Measurements from ENCODE around the gene FUT1. TPM values are rescaled to one million over a fixed set of nuclear protein-coding genes. Genes with fewer than 3 reads are reported as not detected.

FUT1 gene
- total and polyA plus RNA-seq, 2 donors (not counting 3 experiments of a cell fraction or from before 2014, with no cell fraction given) = 1.9 to 4.8 TPM

DNA sequence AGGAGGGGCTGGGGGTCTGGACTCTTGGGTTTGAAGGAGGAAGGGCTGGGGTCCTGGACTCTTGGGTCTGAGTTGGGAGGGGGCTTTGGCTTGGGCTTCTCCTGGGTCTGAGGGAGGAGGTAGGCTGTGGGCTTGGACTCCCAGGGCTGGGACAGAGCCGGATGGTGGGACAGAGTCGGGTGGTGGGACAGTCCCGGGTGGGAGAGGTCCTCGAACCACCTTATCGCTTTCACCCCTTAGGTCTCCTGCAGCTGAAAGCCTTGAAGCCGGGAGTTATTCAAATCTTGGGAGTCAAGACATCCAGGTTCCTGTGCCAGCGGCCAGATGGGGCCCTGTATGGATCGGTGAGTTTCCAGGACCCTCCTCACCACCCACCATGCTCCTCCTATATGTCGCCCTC lies 4.2 kb upstream of the FUT1 start:
- BruUV-seq (replicated peaks) = no TSS peak
- dilution Hi-C loops (cut with MboI; ENCODE audit: extremely low pct_ligation_motif_present, low sequenced_read_pairs) (no loop called here), intact Hi-C loops (cut with micrococcal nuclease) (no loop called here)
- Histone ChIP-seq H4K20me1 (replicated peaks; ENCODE audit: control insufficient read depth, extremely low read depth, insufficient read depth, low read length) (no peaks in the 10 kb centered on the region), H3K4me1 (ENCODE audit: control insufficient read depth, extremely low read depth, insufficient read depth, low read length) (peaks cover 18% of the 10 kb centered on the region), H2AFZ (ENCODE audit: low read depth, low read length) (no peak overlapping the region), H3K27ac (ENCODE audit: insufficient read depth, low read depth, low read length) (no peak overlapping the region), H3K36me3 (ENCODE audit: control insufficient read depth in 2 of 2, extremely low read depth in 1 of 2, insufficient read depth in 2 of 2, low read length in 2 of 2) (no peaks in the 10 kb centered on the region), H3K9ac (replicated peaks; ENCODE audit: extremely low read depth, insufficient read depth, low read length) (no peak overlapping the region), H3K4me2 (ENCODE audit: insufficient read depth, low read length) (no peak overlapping the region), H3K9me3 (replicated peaks; ENCODE audit: control insufficient read depth, insufficient read depth, low read length) (no peaks in the 10 kb centered on the region), H3K4me3 (replicated peaks in 1 of 3; ENCODE audit: insufficient read depth in 1 of 3, low read depth in 1 of 3, low read length in 3 of 3) (no peak overlapping the region), H3K27me3 (ENCODE audit: control insufficient read depth in 2 of 2, insufficient read depth in 2 of 2, low read length in 2 of 2) (no peaks in the 10 kb centered on the region), H3K9me1 (replicated peaks; ENCODE audit: control insufficient read depth, extremely low read depth, insufficient read depth, low read length) (no peaks in the 10 kb centered on the region), H3K79me2 (ENCODE audit: control insufficient read depth, insufficient read depth, low read length) (peaks cover 5% of the 10 kb centered on the region)
- ChIA-PET POLR2A (no interaction called here), CTCF (no interaction called here)
- no peak for TF ChIP-seq GATA2 (IDR thresholded peaks at IDR 0.05; ENCODE audit: insufficient read depth, insufficient read length, low read depth, low read length)
- no peak for TF ChIP-seq POLR2A (IDR thresholded peaks at IDR 0.05; ENCODE audit: low read depth, low read length)
- TF ChIP-seq EZH2 (IDR thresholded peaks at IDR 0.05; ENCODE audit: borderline replicate concordance, low read depth, low read length, severe bottlenecking) = no peak
- no peak for TF ChIP-seq POLR2AphosphoS5 (IDR thresholded peaks at IDR 0.05; ENCODE audit: insufficient read depth, low read depth, low read length)
- TF ChIP-seq, protein P1, sequence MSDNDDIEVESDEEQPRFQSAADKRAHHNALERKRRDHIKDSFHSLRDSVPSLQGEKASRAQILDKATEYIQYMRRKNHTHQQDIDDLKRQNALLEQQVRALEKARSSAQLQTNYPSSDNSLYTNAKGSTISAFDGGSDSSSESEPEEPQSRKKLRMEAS (IDR thresholded peaks at IDR 0.05; ENCODE audit: insufficient read depth, insufficient read length) = no peak
- TF ChIP-seq, protein P2, sequence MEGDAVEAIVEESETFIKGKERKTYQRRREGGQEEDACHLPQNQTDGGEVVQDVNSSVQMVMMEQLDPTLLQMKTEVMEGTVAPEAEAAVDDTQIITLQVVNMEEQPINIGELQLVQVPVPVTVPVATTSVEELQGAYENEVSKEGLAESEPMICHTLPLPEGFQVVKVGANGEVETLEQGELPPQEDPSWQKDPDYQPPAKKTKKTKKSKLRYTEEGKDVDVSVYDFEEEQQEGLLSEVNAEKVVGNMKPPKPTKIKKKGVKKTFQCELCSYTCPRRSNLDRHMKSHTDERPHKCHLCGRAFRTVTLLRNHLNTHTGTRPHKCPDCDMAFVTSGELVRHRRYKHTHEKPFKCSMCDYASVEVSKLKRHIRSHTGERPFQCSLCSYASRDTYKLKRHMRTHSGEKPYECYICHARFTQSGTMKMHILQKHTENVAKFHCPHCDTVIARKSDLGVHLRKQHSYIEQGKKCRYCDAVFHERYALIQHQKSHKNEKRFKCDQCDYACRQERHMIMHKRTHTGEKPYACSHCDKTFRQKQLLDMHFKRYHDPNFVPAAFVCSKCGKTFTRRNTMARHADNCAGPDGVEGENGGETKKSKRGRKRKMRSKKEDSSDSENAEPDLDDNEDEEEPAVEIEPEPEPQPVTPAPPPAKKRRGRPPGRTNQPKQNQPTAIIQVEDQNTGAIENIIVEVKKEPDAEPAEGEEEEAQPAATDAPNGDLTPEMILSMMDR (IDR thresholded peaks at IDR 0.05; ENCODE audit: extremely low read depth in 1 of 2, insufficient read depth in 1 of 2, low read depth in 1 of 2, low read length in 2 of 2) = no peak
- no peak for TF ChIP-seq MYC (IDR thresholded peaks at IDR 0.05; ENCODE audit: low read depth, low read length)
- TF ChIP-seq FOS (IDR thresholded peaks at IDR 0.05; ENCODE audit: borderline replicate concordance, insufficient read depth, low read length) = no peak
- no peak for TF ChIP-seq JUN (IDR thresholded peaks at IDR 0.05; ENCODE audit: borderline replicate concordance, insufficient read depth, insufficient read length, low read depth)
- DNase-seq (ENCODE audit: low read depth, low spot score) (no peak), FAIRE-seq (no peak)
